Adrenal gland (tissue), 5 donors: ENCODE data around the gene DEFB108B.
"Not testable (repeated sequence)": the region's sequence is repeated elsewhere in the genome, so short reads cannot be mapped to it uniquely, and the experiment has no call there.

Experiments
- CTCF ChIP-seq, 6 experiments: fragments of 450-650 bp in 4 of 6; fragments of 200-600 bp in 2 of 6; sonication (generic) in 1 of 6; IDR thresholded peaks; 1 replicate in 5 of 6; 2 replicates in 1 of 6; pipeline versions ENCODE4 v1.5.1 to v1.8.0; 2016 to 2021; ENCODE audit warnings: antibody characterized with exemption in 6 of 6, mild to moderate bottlenecking in 2 of 6, moderate library complexity in 1 of 6
- POLR2A ChIP-seq, 2 donors: fragments of 450-650 bp; IDR thresholded peaks; one replicate each; pipeline ENCODE4 v1.6.1; 2017; ENCODE audit warnings: antibody characterized with exemption in 2 of 2, mild to moderate bottlenecking in 2 of 2, moderate library complexity in 1 of 2
- donor health status: DM: no; HTN: no; CAD: no.

- TF ChIP-seq CTCF, POLR2A (IDR thresholded peaks at IDR 0.05): not testable (repeated sequence)
These were observed 45.1 kb upstream of the DEFB108B start for GRCh38 chr11:71787824-71788454.
